PC-3 (cell line): ENCODE results near the gene DZANK1.

Source experiments
- EZH2 ChIP-seq: fragments of 300-600 bp; sonication (generic); IDR thresholded peaks from one replicate; pipeline ENCODE4 v1.6.1; 2017; ENCODE audit warnings: antibody characterized with exemption, mild to moderate bottlenecking, low read length; ENCODE audit not compliant: unreplicated experiment
- EZH2phosphoT487 ChIP-seq: fragments of 300-600 bp; sonication (generic); IDR thresholded peaks from 2 replicates; pipeline ENCODE4 v1.6.1; 2018; ENCODE audit warnings: mild to moderate bottlenecking, antibody characterized with exemption, low read length, borderline replicate concordance
- TF ChIP-seq, protein P1 (sequence below): fragments of 300-600 bp; sonication (generic); conservative IDR thresholded peaks from 2 replicates; pipeline ENCODE4 v1.5.1; 2017; ENCODE audit warnings: antibody characterized with exemption, low read depth, mild to moderate bottlenecking, low read length

DNA sequence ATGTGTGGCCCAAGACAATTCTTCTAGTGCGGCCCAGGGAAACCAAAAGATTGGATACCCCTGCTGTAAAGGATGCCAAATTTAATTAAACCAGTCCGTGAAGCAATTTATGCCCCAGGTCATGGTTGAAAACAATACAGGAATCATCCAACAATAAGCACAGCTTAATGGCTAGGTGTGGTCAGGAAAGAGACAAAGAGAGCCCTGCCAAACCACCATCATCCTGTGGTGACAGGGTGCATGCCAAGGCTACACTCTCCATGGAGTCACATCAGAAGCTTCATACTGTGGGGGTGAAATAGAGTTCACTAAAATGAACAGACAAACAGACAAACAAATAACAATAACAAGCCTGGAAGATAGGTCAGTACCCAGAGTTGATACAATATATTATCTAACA, 62.7 kb downstream of the DZANK1 start:
- TF ChIP-seq, protein P1, sequence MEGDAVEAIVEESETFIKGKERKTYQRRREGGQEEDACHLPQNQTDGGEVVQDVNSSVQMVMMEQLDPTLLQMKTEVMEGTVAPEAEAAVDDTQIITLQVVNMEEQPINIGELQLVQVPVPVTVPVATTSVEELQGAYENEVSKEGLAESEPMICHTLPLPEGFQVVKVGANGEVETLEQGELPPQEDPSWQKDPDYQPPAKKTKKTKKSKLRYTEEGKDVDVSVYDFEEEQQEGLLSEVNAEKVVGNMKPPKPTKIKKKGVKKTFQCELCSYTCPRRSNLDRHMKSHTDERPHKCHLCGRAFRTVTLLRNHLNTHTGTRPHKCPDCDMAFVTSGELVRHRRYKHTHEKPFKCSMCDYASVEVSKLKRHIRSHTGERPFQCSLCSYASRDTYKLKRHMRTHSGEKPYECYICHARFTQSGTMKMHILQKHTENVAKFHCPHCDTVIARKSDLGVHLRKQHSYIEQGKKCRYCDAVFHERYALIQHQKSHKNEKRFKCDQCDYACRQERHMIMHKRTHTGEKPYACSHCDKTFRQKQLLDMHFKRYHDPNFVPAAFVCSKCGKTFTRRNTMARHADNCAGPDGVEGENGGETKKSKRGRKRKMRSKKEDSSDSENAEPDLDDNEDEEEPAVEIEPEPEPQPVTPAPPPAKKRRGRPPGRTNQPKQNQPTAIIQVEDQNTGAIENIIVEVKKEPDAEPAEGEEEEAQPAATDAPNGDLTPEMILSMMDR = no peak
- TF ChIP-seq EZH2phosphoT487 (no peak), EZH2 (no peak)
